Measurements from ENCODE around the gene CCDC141.

The CCDC141 gene

DNA sequence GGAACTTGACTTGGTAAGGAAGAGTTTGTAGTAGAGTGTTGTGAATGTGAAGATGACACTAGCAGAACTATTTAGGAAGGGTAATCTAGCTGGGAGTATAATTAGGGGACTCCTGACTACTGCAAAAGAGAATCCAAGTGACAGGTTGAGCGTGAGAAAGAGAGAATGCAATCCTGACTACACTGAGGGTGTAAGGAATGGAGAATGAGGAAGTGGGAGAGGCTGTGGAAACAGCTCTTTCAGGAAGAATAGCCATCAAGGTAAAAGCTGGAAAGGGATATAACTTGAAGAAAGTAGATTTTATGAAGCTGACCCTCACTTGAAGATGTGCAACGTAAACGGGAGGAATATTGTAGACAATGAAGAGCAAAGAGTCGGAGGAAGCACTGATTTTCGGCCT, 201.6 kb downstream of the CCDC141 start (continued):
- TF ChIP-seq BACH2 (CRISPR knock-in tag; IDR thresholded peaks at IDR 0.05; ENCODE audit: borderline replicate concordance) (no peak), TSHZ2 (CRISPR knock-in tag; IDR thresholded peaks at IDR 0.05) (no peak)

GRCh38 chr2:178846458-178846802, 203.5 kb downstream of the CCDC141 start:
- ATAC-seq: peak; percentile 58
- TF ChIP-seq SNAI2 (CRISPR knock-in tag; IDR thresholded peaks at IDR 0.05) (no peak), TOX (CRISPR knock-in tag; IDR thresholded peaks at IDR 0.05; ENCODE audit: borderline replicate concordance) (no peak), ARNTL (CRISPR knock-in tag; IDR thresholded peaks at IDR 0.05; ENCODE audit: borderline replicate concordance, low read depth) (no peak), GLIS3 (CRISPR knock-in tag; IDR thresholded peaks at IDR 0.05) (no peak)

GRCh38 chr2:178845566-178846457, 204.1 kb downstream of the CCDC141 start:
- TF ChIP-seq, protein P1, sequence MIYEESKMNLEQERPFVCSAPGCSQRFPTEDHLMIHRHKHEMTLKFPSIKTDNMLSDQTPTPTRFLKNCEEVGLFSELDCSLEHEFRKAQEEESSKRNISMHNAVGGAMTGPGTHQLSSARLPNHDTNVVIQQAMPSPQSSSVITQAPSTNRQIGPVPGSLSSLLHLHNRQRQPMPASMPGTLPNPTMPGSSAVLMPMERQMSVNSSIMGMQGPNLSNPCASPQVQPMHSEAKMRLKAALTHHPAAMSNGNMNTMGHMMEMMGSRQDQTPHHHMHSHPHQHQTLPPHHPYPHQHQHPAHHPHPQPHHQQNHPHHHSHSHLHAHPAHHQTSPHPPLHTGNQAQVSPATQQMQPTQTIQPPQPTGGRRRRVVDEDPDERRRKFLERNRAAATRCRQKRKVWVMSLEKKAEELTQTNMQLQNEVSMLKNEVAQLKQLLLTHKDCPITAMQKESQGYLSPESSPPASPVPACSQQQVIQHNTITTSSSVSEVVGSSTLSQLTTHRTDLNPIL (CRISPR knock-in tag; IDR thresholded peaks at IDR 0.05; ENCODE audit: low read depth): no peak
- TF ChIP-seq TOX (CRISPR knock-in tag; IDR thresholded peaks at IDR 0.05; ENCODE audit: borderline replicate concordance) (no peak), ZFP30 (CRISPR knock-in tag; IDR thresholded peaks at IDR 0.05) (no peak), ZNF70 (CRISPR knock-in tag; IDR thresholded peaks at IDR 0.05) (no peak), PPARA (CRISPR knock-in tag; IDR thresholded peaks at IDR 0.05; ENCODE audit: borderline replicate concordance) (no peak), OSR1 (CRISPR knock-in tag; IDR thresholded peaks at IDR 0.05) (no peak), ZC3H10 (CRISPR knock-in tag; IDR thresholded peaks at IDR 0.05) (no peak), ZFP3 (CRISPR knock-in tag; IDR thresholded peaks at IDR 0.05) (no peak)
- TF ChIP-seq, protein P2, sequence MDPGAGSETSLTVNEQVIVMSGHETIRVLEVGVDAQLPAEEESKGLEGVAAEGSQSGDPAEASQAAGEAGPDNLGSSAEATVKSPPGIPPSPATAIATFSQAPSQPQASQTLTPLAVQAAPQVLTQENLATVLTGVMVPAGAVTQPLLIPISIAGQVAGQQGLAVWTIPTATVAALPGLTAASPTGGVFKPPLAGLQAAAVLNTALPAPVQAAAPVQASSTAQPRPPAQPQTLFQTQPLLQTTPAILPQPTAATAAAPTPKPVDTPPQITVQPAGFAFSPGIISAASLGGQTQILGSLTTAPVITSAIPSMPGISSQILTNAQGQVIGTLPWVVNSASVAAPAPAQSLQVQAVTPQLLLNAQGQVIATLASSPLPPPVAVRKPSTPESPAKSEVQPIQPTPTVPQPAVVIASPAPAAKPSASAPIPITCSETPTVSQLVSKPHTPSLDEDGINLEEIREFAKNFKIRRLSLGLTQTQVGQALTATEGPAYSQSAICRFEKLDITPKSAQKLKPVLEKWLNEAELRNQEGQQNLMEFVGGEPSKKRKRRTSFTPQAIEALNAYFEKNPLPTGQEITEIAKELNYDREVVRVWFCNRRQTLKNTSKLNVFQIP (CRISPR knock-in tag; IDR thresholded peaks at IDR 0.05; ENCODE audit: borderline replicate concordance, low read depth): no peak

GRCh38 chr2:178844701-178845100, 205.2 kb downstream of the CCDC141 start:
- ATAC-seq: no peak
- TF ChIP-seq ESRRG (CRISPR knock-in tag; IDR thresholded peaks at IDR 0.05) (no peak), TOX (CRISPR knock-in tag; IDR thresholded peaks at IDR 0.05; ENCODE audit: borderline replicate concordance) (no peak), ZFP3 (CRISPR knock-in tag; IDR thresholded peaks at IDR 0.05) (no peak), ZNF565 (CRISPR knock-in tag; conservative IDR thresholded peaks at IDR 0.05; ENCODE audit: low read depth) (no peak), TCF4 (CRISPR knock-in tag; IDR thresholded peaks at IDR 0.05; ENCODE audit: borderline replicate concordance) (no peak), PPARA (CRISPR knock-in tag; IDR thresholded peaks at IDR 0.05; ENCODE audit: borderline replicate concordance) (no peak), GLIS3 (CRISPR knock-in tag; IDR thresholded peaks at IDR 0.05) (no peak), CSDC2 (CRISPR knock-in tag; IDR thresholded peaks at IDR 0.05) (no peak), OSR1 (CRISPR knock-in tag; IDR thresholded peaks at IDR 0.05) (no peak), BACH2 (CRISPR knock-in tag; IDR thresholded peaks at IDR 0.05; ENCODE audit: borderline replicate concordance) (no peak), ARNTL (CRISPR knock-in tag; IDR thresholded peaks at IDR 0.05; ENCODE audit: borderline replicate concordance, low read depth) (no peak), ZNF70 (CRISPR knock-in tag; IDR thresholded peaks at IDR 0.05) (no peak), PATZ1 (CRISPR knock-in tag; IDR thresholded peaks at IDR 0.05; ENCODE audit: borderline replicate concordance) (no peak), RARB (CRISPR knock-in tag; IDR thresholded peaks at IDR 0.05) (no peak), ZNF8 (CRISPR knock-in tag; IDR thresholded peaks at IDR 0.05) (no peak)
- TF ChIP-seq, protein P3, sequence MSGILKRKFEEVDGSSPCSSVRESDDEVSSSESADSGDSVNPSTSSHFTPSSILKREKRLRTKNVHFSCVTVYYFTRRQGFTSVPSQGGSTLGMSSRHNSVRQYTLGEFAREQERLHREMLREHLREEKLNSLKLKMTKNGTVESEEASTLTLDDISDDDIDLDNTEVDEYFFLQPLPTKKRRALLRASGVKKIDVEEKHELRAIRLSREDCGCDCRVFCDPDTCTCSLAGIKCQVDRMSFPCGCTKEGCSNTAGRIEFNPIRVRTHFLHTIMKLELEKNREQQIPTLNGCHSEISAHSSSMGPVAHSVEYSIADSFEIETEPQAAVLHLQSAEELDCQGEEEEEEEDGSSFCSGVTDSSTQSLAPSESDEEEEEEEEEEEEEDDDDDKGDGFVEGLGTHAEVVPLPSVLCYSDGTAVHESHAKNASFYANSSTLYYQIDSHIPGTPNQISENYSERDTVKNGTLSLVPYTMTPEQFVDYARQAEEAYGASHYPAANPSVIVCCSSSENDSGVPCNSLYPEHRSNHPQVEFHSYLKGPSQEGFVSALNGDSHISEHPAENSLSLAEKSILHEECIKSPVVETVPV (CRISPR knock-in tag; IDR thresholded peaks at IDR 0.05): no peak
- TF ChIP-seq, protein P2 (CRISPR knock-in tag; IDR thresholded peaks at IDR 0.05; ENCODE audit: borderline replicate concordance, low read depth): no peak

More at GRCh38 chr2:178845566-178846457, 204.1 kb downstream of the CCDC141 start:
- peak; percentile 70 for ATAC-seq
